A549 (cell line): Measurements from ENCODE around the gene FSTL3.

Experiments used
- HOXA7 ChIP-seq: fragments of 250-450 bp; sonication (Bioruptor Pico); IDR thresholded peaks from 2 replicates; pipeline ENCODE4 v1.5.0; 2020; ENCODE audit warnings: mild to moderate bottlenecking, moderate library complexity
- KDM5A ChIP-seq: fragments of 200-600 bp; sonication (generic); IDR thresholded peaks from 2 replicates; pipeline ENCODE4 v1.6.1; 2016; ENCODE audit warnings: antibody characterized with exemption, mild to moderate bottlenecking

GRCh38 chr19:641702-642101 lies 34.5 kb upstream of the FSTL3 start:
- TF ChIP-seq KDM5A (no peak), HOXA7 (CRISPR knock-in tag) (no peak)
